NCI-H1694 (cell line): ENCODE data around the gene DDAH1.
"Not testable (repeated sequence)": the region's sequence is repeated elsewhere in the genome, so short reads cannot be mapped to it uniquely, and the experiment has no call there.

Experiments
- DNase-seq: peaks from one replicate; lab custom pipeline; 2025; lab: John Stamatoyannopoulos, UW

DDAH1 gene

DNA sequence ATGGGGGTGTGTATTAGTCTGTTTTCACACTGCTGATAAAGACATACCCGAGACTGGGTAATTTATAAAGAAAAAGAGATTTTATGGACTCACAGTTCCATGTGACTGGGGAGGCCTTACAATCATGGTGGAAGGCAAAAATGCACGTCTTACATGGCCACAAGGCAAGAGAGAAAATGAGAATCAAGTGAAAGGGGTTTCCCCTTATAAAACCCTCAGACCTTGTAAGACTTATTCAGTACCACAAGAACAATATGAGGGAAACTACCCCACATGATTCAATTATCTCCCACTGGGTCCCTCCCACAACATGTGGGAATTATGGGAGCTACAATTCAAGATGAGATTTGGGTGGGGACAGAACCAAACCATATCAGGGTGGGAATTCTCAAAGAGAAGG lies 5.2 kb upstream of the DDAH1 start:
- DNase-seq = not testable (repeated sequence)

DNA sequence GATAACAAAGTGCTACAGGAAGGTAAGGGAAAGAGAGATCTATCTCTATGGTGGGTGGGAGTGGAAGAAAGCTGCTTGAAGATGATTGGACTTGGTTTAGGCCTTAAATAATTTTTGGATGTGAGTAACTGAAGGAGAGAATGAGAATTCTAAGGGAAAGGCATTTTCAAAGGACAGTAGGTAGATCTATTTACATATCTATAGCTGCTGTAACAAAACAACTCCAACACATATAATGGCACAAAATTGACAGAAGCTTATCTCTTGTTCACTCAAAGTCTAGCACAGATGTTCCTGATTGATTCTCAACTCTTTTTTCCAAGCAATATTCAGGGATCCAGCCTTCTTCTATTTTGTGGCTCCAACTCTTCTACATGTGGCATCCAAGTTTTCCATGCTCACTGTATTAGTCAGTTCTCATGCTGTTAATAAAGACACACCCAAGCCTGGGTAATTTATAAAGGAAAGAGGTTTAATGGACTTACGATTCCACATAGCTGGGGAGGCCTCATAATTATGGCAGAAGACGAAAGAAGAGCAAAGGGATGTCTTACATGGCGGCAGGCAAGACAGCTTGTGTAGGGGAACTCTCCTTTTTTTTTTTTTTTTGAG lies 3.1 kb upstream of the DDAH1 start:
- DNase-seq = no peak

DNA sequence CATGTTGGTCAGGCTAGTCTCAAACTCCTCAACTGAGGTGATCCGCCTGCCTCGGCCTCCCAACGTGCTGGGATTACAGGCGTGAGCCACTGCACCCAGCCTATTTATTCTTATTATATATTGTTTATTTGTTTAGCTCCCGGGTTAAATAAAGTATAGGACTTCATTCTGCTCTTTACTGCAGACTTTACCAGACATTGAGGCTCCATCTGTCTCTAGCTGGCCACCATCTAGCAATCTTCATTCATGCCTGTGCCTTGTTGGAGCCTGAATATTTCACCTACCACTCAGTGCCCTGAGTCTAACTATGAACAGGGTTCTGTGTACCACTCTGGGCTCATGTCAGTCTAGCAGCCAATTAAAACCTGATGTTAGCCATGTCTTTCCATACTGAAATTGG lies 2.1 kb upstream of the DDAH1 start:
- DNase-seq = no peak

DNA sequence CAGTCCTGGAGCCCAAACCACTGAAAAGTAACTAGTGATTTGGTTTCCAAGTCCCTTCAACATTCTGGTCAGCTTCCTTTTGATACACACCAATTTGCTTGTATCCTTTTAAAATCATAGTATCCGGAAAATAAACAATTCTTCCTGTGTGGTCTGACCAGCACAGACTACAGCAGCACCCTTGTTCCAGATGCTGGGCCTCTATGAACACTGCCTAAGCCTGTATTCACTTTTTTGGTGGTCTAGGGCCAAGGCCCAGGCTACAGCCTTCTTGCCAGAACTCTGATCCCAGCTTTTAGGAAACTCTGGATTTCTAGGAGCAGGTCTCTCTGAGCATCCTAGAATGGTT lies 801 bp upstream of the DDAH1 start:
- DNase-seq = no peak

DNA sequence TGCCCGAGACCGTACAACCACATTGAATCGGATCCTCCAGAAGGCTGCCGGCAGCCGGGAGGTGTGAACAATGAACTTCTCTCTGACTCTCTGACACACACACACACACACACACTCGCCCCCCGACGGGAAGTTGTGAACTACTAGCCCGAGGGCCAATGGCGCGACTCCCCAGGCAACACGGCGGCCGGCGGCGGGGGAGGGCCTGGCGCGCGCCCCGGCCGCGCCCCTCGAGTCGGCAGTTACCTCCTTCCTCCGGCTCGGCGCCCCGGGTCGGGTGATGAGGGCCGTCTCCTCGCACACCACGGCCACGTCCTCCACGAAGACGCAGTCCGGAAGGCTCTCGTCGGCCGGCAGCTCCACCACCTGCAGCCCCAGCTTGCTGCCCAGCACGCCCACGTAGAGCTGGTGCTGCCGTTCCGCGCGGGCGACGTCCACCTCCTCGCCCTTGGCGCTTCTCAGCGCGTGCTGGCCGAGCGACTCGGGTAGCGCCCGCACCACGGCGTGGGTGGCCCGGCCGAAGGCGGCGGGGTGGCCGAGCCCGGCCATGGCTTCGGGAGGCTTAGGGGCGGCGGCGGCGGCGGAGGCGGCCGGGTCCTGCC lies 361 bp downstream of the DDAH1 start:
- DNase-seq = peak; percentile 20

DNA sequence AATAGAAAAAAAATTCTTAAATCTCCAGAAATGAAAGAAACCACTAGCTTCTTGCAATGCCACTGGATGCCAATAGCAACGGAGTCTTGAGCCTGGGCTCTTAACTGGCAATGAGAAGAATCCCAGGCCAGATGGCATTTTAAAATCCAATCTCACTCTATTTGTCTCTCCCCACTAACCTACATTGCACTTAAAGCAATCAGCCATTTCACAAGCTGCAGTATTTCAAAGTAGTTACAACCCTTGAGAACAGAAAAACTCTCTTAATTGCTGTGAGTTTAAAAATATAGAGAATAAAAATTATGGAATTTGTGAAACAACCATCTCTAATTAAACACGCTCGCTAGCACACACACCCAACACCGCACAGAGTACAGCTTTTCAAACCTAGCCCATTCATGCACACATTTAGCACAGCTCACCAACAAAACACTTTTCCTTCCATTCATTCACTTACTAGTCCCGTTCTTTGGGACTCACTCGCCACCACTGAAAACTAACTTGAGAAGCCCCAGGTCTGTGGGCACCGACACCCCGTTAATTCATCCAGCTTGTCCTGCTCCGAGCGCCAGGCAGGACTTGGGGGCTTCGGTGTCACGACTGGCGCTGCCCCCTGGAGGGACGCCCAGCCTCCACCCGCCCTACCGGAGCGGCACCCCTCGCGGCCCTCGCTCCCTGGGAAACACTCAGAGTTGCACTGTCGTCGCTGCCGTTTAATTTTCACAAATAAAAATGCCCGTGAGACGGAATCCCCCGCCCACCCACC lies 1.0 kb downstream of the DDAH1 start:
- DNase-seq = peak; percentile 52

DNA sequence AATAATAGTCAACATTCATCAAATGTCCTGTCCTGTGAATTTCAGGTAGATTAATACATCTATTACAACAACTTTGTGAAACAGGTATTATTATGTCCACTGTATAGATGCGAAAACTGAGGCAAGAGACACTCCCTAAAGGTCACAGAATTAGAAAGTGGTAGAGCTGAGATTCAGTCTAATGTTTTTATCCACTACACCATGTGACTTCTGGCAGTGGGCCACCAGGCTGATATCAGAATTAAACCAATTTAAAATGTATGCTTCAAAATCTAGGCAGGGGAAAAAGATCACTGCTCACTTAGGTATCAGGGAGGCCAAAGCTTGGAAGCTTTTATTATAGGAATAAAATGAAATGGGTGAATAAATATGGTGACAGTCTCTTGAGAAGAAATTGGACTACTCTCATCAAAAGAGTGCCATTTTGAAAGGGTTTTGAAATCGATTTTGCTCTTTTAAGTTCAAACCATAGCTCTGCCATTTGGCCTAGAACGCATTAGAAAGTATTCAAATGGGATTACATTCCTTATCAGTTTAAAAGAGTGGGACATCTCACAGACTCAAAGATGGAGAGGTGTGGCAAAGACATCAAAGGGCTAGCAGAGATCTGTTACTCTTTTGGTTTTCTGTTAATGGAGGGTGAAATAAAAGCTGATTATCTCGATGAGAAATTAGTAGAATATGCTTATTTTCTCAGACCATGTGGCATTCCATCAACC lies 1.9 kb downstream of the DDAH1 start:
- no peak for DNase-seq

DNA sequence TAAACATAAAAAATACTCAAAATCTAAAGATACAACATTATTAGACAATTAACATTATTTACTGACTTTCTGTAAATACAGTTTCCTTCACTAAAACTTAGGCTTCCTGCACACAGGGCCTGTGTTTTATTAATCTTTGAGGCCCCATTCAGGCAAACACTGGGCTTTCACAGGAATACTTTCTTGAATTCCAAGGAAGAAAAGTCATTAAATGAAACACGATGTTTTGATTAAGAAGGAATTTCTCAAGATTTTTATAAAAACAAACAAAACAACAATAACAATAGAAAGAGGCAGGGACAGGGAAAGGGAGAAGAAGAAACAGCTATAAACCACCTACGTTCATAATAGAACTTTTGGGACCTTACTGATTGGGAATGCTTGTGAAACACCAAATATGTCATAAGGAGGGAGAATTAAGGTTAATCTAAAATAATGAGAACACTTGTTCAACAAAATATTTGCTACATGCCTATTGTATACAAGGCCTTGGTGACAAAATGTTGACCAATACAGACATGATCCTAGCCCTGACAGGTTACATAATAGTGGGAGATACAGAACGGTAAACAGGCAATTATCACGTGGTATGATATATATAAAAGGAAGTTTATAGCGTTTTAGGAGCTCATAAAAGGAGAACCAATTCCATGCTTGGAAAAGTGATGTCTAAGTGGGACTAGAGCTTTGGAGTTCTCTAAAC lies 3.6 kb downstream of the DDAH1 start:
- DNase-seq = no peak

DNA sequence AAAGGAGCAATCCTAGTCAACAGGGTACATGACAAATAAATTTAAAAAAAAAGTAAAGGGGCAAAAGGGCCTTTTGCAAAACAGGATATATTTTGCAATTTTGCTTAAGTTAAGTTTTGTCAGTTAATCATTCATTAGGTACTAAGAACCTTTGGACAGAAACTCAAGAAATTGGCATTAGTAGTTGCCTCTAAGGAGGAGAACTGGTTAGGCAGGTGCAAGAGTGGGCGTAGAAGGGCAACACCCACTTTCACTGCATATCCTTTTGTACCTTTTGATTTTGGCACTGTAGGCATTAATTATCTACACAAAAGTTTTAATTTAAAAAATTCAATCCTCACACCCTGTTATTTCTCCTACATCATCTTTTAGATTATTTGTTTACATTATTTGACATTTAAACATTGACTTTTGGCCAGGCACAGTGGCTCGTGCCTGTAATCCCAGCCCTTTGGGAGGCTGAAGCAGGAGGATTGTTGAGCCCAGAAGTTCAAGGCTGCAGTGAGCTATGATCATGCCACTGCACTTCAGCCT lies 4.3 kb downstream of the DDAH1 start:
- no peak for DNase-seq

DNA sequence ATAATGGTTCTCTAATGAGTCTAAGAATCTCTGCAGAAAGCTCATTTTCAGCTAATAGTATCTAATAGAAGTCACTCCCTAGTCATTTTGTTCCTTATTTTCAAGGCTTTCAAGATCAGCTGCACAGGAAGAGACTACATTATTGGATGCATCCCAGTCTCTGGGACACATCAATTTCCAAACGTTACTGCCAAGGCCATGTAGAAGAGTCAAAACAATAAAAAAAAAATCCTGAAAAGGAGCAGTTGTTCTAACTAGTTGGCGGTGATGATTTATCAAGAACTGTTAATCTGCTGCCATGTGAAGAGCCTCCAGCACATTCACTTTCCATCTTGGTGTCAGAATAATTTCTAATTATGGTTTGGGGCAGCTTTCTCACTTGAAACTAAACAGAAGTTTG lies 5.7 kb downstream of the DDAH1 start:
- DNase-seq = no peak

DNA sequence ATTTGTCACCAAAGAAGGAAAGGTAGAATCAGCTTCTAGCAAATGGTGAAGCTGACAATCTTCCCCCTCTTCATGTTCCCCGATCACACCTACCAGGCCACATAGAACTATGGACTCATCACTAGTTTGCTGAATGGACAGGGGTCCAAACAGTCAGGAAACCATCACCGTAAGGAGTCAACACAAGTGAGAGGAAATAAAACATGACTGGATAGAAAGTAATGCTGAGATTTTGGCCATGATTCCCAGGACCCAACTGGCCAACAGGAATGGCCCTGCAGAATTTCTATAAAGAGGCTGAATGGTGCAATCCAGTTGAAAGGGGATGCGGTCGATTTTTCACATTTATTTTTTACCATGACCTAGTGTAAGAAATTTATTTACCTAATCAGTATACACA lies 10.7 kb downstream of the DDAH1 start:
- DNase-seq = no peak

DNA sequence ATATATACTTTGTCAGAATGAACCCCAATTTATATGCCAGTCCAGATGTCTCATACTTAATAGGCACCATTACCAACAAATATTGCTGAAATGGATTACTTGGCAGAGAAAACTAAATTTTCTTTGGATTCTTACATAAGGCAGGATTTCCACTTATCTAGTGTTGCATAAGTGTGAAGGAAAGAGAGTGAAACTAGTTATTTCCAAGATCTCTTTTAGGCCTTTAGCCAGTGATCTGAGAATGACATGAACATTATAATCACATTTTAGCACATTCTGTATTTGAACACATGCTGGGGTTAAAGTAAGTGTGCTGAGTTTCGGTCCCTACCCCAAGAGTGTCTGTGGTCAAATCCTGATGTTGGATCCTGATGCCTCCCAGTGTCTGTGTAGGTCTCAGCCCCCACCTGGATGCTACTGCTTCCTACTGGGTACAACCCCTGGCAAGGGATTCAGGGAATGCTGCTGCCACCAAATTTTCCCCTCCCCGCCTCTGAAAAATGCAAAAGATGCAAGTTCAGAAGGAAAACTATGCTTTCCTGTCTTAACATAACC lies 11.2 kb downstream of the DDAH1 start:
- DNase-seq = no peak

DNA sequence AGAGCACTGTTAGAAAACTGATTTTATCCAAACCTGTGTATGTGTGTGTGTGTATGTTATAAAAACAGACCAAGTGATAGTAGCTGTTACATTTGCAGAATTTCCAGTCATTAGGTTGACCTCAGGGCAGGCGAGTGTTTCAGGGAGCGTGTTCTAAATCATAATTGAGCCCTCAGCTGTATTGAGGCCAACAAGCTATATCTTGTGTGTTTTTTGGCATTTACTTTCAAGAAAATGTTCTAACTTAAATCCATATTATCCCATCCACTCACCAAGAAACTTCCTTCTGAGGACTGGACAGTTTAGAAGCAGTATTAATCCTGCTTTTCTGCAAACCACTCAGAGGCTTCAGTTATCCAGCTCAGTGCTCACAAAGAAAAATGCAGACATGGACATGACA lies 12.0 kb downstream of the DDAH1 start:
- no peak for DNase-seq

DNA sequence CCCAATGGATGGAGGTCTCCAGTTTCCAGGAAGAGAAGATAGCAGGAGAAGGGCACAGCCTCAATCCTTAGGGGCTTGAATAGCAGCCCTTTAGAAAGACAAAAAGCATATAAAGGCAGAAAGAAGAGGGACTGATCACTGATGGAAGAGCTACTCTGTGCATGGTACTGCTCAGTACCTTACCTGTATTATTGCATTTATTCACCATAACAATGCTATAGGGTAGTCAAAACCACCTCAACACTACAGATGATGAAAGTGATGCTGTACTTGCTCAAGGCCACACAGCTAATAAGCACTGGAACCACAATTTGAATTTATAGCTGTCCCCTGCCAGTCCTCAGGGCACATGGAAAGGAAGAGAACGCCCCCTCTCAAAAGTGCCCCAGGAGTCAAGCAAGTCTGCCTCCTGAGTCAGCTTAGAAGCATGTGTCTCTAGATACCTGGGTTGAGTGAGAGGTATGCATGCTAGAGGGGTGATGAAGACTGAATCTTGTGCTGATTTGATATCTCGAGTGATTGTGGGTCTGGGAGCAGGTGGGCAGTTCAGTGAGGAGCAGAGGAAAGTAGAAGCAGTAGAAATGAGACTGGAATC lies 13.6 kb downstream of the DDAH1 start:
- no peak for DNase-seq

DNA sequence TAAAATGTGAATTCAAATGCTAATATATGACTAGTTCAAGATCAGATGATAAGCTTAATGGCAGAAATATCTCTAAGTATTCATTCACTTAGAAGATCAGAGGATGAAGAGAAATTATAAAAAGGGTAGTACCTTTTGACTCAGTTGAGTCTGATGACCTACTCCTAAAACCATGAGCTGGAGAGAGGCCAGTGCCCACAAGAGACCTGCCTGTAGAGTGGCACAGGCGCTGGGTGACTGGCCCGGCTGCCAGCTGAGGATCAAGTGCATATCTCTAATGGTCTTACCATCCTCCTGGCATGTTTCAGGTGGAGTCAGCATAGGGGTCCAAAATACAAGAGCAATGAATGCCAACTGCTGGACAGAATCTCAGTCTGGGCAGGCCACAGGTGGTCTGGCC lies 14.1 kb downstream of the DDAH1 start:
- no peak for DNase-seq

DNA sequence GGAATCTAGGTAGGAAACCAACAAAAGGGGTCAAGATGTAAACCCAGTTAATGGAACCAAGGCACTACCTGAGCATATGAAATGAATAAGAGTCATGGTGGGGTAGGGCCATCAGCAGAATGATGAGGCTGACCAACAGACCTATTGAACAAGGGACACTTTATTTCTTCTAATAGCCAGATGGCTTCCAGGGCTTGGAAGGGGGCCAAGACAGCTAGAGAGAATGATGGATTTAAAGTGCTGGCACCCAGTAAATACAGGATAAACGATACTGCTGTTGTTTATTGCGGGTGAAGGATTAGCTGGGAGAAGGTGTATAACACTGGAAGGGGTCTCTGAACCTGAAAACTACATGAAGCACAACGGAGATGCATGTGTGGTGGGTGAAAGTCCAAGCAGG lies 15.6 kb downstream of the DDAH1 start:
- no peak for DNase-seq

DNA sequence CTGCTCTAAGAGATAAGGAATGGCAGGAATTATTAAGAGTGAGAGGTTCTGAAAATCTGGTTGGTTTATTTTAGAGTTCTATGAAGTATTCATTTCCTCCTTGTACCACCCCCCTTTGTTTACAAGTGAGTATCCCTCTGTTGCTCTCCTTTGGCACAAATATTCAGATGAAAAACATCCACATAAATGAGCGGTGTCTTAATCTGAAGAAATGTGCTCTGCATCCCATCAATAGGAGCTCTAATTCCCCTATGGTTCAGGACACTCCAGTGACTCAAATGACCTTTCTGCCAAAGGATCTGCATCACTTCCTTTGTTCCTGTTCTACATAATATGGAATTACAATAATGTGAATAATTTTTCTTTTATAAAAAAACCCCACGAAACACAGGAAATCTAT lies 16.6 kb downstream of the DDAH1 start:
- DNase-seq = no peak

DNA sequence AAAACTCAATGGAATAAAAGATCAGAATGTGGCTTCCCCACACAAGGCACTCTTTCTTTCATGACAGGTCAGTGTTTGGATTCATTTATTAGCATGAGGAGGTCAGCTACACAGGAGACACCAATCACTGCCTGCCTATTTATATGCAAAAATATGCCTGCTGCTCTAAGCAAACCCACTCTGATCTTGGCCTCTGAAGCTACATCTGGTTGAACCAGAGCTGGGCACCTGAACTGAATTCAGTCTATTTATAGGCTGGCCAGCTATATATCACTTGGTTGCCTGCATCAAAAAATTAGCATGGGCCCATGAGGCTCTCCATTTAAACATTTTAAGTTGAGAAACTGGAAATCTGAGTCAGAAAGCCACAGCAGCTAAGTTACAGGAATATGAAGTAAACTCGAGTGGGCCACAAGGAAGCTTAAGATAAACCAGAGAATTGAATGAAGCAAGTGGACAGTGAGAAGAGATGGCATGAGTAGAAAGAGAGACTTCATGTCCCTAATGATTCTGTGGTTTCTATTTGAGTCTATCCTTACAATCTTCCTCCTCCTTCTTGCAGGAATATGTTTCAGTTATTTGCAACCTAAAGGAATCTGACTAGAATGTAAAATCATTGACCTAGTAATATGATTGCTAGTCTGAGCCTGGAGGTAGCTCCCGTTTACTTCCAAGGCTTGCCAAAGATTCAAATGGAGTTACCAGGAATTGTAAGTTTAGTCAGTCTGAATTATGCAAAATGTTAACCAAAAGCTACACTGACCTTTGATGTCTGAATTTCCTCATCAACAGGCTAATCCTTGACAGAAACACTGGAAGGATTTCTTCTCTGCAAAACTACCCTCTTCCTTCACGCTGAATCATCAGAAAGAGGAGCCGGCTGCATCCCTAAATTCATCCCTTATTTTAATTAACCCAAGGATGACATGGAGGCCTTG lies 17.7 kb downstream of the DDAH1 start:
- DNase-seq = no peak

DNA sequence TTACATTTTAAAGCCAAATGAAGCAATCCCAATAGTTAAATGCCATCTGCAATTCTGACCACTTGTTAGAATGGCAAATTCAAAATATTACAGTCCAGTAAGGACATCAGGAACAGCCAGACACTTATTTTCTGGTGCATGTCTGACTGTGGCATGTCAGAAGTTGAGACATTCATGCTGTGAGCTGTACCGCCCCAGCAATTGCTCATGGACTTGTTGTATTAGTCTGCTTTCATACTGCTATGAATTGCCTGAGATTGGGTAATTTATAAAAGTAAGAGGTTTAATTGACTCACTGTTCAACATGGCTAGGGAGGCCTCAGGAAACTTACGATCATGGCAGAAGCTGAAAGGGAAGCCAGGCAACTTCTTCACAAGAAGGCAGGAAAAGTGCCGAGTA lies 19.1 kb downstream of the DDAH1 start:
- no peak for DNase-seq

DNA sequence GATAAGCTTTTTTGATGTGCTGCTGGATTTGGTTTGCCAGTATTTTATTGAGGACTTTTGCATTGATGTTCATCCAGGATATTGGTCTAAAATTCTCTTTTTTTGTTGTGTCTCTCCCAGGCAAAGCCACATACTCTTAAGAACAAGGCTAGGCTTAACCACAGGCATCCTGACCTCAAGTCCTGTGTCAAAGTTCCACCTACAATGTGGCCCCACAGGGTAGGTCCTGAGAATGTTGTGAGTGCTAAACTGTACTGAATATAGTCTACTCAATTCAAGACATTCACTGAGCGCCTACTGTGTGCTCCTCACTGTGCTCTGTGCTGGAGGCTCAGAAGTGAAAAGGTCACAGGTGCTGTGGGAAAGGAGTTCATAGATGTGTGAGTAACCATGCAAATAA lies 20.6 kb downstream of the DDAH1 start:
- no peak for DNase-seq
